RWPE2 (cell line): ENCODE measurements around the gene CLEC11A.
"Not testable (repeated sequence)": the region's sequence is repeated elsewhere in the genome, so short reads cannot be mapped to it uniquely, and the experiment has no call there.

Experiments
- ATAC-seq: fragments of 200-7000 bp; cut with Tn5 transposase; 3 replicates; pipeline ENCODE4 v1.9.1; 2021; ENCODE audit warnings: low read depth
- DNase-seq: peaks from one replicate; pipeline ENCODE4 v3.0.0-alpha.2; 2020; ENCODE audit warnings: low spot score
- H3K27ac ChIP-seq: fragments of 450-650 bp; 2 replicates; pipeline ENCODE4 v1.5.1; 2017; ENCODE audit warnings: mild to moderate bottlenecking; ENCODE audit not compliant: poor library complexity, severe bottlenecking
- H3K27me3 ChIP-seq: fragments of 250-450 bp; sonication (Bioruptor Pico); 2 replicates; pipeline ENCODE4 v1.5.1; 2021; ENCODE audit warnings: mild to moderate bottlenecking, moderate library complexity; ENCODE audit not compliant: insufficient read depth, poor library complexity, severe bottlenecking
- H3K36me3 ChIP-seq: fragments of 250-450 bp; sonication (Bioruptor Pico); 2 replicates; pipeline ENCODE4 v1.5.1; 2020; ENCODE audit warnings: low read depth, mild to moderate bottlenecking, moderate library complexity
- H3K4me1 ChIP-seq: fragments of 250-450 bp; sonication (Bioruptor Pico); 2 replicates; pipeline ENCODE4 v1.5.1; 2021; ENCODE audit warnings: mild to moderate bottlenecking, moderate library complexity; ENCODE audit not compliant: insufficient read depth, poor library complexity, severe bottlenecking
- H3K4me3 ChIP-seq: fragments of 250-450 bp; sonication (Bioruptor Pico); 2 replicates; pipeline ENCODE4 v1.5.1; 2021; ENCODE audit warnings: mild to moderate bottlenecking, moderate library complexity; ENCODE audit not compliant: severe bottlenecking
- H3K9me3 ChIP-seq: fragments of 250-450 bp; sonication (Bioruptor Pico); 2 replicates; pipeline ENCODE4 v1.5.1; 2021; ENCODE audit warnings: mild to moderate bottlenecking, moderate library complexity; ENCODE audit not compliant: severe bottlenecking
- CTCF ChIP-seq: fragments of 450-650 bp; IDR thresholded peaks from one replicate; pipeline ENCODE4 v1.5.1; 2017; ENCODE audit warnings: mild to moderate bottlenecking, moderate library complexity; ENCODE audit not compliant: poor library complexity, severe bottlenecking

The CLEC11A gene

DNA sequence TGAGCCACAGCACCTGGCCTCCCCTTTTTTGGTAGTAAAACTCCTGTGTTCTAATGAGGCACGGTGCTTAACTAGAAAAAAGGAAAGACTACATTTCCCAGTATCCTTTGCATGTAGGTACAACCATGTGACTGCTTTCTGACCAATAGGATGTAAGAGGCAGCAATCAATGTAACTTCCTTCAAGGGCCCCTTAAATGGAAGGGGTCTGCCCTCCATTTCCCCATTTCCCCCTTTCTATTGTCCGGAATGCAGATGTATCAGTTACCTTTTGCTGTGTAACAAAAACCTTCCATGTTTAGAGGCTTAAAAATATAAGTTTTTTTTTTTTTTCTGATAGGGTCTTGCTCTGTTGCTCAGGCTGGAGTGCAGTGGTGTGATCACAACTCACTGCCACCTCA is 49.3 kb downstream of the CLEC11A start:
- ATAC-seq (no peak), DNase-seq (no peak)
- no peak overlapping the region for H3K4me3 ChIP-seq
- no peaks in the 10 kb centered on the region for H3K36me3 ChIP-seq
- peaks cover 4% of the 10 kb centered on the region for H3K27me3 ChIP-seq
- no peak overlapping the region for H3K27ac ChIP-seq
- no peak for TF ChIP-seq CTCF
- H3K9me3 ChIP-seq, result peaks cover 9% of the 10 kb centered on the region
- no peaks in the 10 kb centered on the region for H3K4me1 ChIP-seq

GRCh38 chr19:50772912-50773311 is 49.7 kb downstream of the CLEC11A start:
- not testable (repeated sequence) for H3K4me3 ChIP-seq, ATAC-seq

GRCh38 chr19:50773454-50773853 is 50.3 kb downstream of the CLEC11A start:
- not testable (repeated sequence) for H3K4me3 ChIP-seq, DNase-seq, H3K36me3 ChIP-seq, H3K9me3 ChIP-seq, H3K27ac ChIP-seq, H3K4me1 ChIP-seq, ATAC-seq
- H3K27me3 ChIP-seq, result peaks cover 14% of the 10 kb centered on the region

More at GRCh38 chr19:50772912-50773311, 49.7 kb downstream of the CLEC11A start:
- H3K27ac ChIP-seq, DNase-seq, H3K27me3 ChIP-seq, H3K36me3 ChIP-seq, H3K4me1 ChIP-seq, H3K9me3 ChIP-seq: not testable (repeated sequence)
